Small intestine (tissue), 7 donors: ENCODE results near the gene PROX2. TPM values are rescaled to one million over a fixed set of nuclear protein-coding genes. Genes with fewer than 3 reads are reported as not detected.

Experiments
- DNase-seq, 2 donors: peaks; one replicate each; pipeline versions ENCODE4 v3.0.0 to v3.0.0-alpha.2; 2013
- FAIRE-seq: peaks from 2 replicates; lab custom pipeline; 2012; peaks lifted over from hg19 to GRCh38; lab: Jason Lieb, UNC
- H3K27ac ChIP-seq, 3 donors: one replicate each; pipeline ENCODE4 v1.5.1; 2013; ENCODE audit warnings: low read length in 2 of 3, mild to moderate bottlenecking in 2 of 3, control low read depth in 1 of 3, inconsistent platforms in 1 of 3, low read depth in 1 of 3, moderate library complexity in 1 of 3
- H3K27me3 ChIP-seq, 3 donors: one replicate each; pipeline ENCODE4 v1.6.1; 2013; ENCODE audit warnings: low read length in 3 of 3, inconsistent platforms in 1 of 3; ENCODE audit not compliant: control insufficient read depth in 3 of 3, insufficient read depth in 3 of 3
- H3K36me3 ChIP-seq, 3 donors: one replicate each; pipeline ENCODE4 v1.6.1; 2013; ENCODE audit warnings: low read length in 3 of 3, inconsistent platforms in 1 of 3, low read depth in 1 of 3, mild to moderate bottlenecking in 1 of 3, moderate library complexity in 1 of 3; ENCODE audit not compliant: control insufficient read depth in 3 of 3, insufficient read depth in 2 of 3
- H3K4me1 ChIP-seq, 3 donors: one replicate each; pipeline ENCODE4 v1.6.1; 2013; ENCODE audit warnings: low read length in 2 of 3, inconsistent platforms in 1 of 3, low read depth in 1 of 3, mild to moderate bottlenecking in 1 of 3, moderate library complexity in 1 of 3; ENCODE audit not compliant: control insufficient read depth in 3 of 3, insufficient read depth in 2 of 3
- H3K4me3 ChIP-seq, 3 donors: one replicate each; pipeline ENCODE4 v1.5.1; 2013; ENCODE audit warnings: low read length in 3 of 3, control low read depth in 1 of 3, inconsistent platforms in 1 of 3, low read depth in 1 of 3, mild to moderate bottlenecking in 1 of 3, moderate library complexity in 1 of 3
- H3K9me3 ChIP-seq, 2 donors: one replicate each; pipeline ENCODE4 v1.6.1; 2013; ENCODE audit warnings: low read depth in 1 of 2, low read length in 1 of 2; ENCODE audit not compliant: control insufficient read depth in 2 of 2, insufficient read depth in 1 of 2
- WGBS, 3 donors: extraction: QIAGEN DNeasy Blood & Tissue Kit; methylation state at CpG; one replicate each; pipeline ENCODE4 v1.1.7; 2013; 5-methylcytosine and 5-hydroxymethylcytosine counted together
- polyA plus RNA-seq, 4 donors: library from polyadenylated mRNA; stranded (reverse) in 3 of 4; unstranded in 1 of 4; fragments of 200-250 nt in 3 of 4; fragments of 120-200 nt in 1 of 4; gene quantifications; one replicate each; pipeline versions ENCODE4 v1.2.1 to v1.2.3, GENCODE V29; 2013
- donor health status: healthy with polysubstance abuse.
- donor health status: control.
- donor health status: control.
- donor health status: Bipolar disorder and iron deficiency.
- donor health status: healthy.

Gene PROX2
- polyA plus RNA-seq, 4 donors = 1.1 TPM; not detected in 3

DNA sequence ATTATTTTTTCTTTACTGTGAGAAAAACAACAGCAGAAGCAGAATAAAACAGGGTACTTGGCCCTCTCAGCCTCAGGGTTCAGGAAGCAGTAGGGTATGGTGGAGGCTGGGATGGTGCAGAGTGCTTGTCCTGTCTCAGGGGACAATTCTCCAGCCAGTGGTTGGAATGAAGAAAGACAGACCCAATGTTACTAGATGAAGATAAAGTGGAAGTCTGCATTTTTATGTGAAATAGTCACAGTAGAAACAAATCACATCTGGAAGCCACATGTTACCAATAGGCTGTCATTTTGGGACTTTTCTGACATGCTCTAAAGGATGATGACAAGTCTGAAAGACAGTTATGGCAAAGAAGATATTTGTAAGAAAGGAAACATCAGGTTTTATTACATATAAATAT is 32.3 kb downstream of the PROX2 start:
- H3K4me3 ChIP-seq = no peak overlapping the region
- H3K9me3 ChIP-seq = no peaks in the 10 kb centered on the region
- peaks cover 0 to 3% (median 2%) of the 10 kb centered on the region in 3 donors for H3K36me3 ChIP-seq
- no peaks in the 10 kb centered on the region for H3K4me1 ChIP-seq
- H3K27ac ChIP-seq = no peak overlapping the region
- FAIRE-seq (no peak), DNase-seq (no peak)
- H3K27me3 ChIP-seq = no peaks in the 10 kb centered on the region

DNA sequence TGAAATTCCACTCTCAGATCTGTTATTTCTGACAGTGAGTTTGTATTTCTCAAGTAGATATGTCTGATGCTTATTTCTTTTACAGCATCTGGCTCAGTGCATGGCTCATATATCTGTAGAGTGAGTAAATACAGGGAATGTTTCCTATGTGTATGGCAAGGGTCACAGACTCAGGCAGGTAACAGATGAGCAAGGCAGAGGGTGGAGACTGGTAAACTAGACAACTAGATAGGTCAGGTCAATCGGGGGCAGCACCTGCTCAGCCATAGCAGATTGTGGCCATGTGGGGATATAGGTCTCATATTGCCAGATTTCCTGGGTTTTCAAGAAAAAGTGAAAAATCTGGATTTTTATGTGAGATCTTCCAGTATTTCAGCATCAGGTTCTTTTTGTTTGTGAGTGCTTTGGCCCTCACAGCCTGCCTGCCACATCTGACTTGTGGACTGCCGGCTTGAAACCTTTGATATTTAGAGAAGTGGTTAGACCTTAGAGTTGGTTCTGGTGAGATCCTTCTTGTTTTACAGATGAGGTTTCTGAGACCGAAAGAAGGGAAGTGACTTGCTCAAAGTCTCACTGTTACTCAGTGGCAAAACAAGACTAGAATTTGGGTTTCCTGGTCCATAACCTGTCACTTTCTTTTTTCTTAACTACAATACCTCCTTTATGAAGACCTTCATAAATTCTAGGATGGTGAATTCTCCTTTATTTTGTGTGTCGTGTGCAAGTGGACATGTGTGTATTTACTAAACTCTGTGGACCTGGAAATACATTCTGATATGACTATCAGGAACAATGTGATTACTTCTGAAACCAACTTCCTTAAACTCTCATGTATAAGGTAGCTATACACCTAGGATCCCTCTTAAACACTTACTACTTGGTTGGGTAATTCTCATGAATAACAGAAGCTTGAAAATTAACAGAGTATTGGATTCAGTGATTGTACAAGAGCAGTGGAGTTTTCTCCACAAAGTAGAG is 34.4 kb downstream of the PROX2 start:
- peaks cover 0 to 3% (median 2%) of the 10 kb centered on the region in 3 donors for H3K36me3 ChIP-seq

DNA sequence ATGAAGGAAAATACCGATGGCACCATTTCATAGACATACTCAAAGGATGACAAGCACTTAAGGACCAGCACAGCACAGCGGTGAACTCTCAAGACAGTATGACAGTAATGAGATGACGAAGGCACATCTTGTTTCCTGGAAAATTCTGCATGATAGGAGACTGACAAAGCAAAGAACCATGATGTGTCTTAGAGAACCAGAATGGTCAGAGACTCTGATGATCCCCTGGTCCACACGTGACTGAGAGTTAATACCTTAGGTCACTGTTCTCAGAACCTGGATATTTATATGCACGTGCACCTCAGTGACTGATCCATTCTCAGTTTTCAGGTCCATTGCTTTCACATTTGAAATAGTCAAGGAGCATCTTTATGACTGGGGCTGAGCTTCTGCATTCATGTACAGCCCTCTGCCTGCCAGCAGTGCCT is 35.3 kb downstream of the PROX2 start:
- DNase-seq (no peak), FAIRE-seq (no peak)
- 79 to 85% (median 85%) methylated on average over 5 of the region's 5 CpGs for WGBS, 3 donors
- no peak overlapping the region for H3K4me3 ChIP-seq
- H3K27me3 ChIP-seq = no peaks in the 10 kb centered on the region
- peaks cover 0 to 6% (median 2%) of the 10 kb centered on the region in 3 donors for H3K36me3 ChIP-seq
- peak overlapping the region in 1 of 3 donors; percentile 62 for H3K27ac ChIP-seq
- no peaks in the 10 kb centered on the region for H3K4me1 ChIP-seq
- no peaks in the 10 kb centered on the region for H3K9me3 ChIP-seq

More for the DNA sequence above, 34.4 kb downstream of the PROX2 start:
- H3K4me3 ChIP-seq = no peak overlapping the region
- WGBS, 3 donors = 74 to 81% (median 80%) methylated on average over 4 of the region's 4 CpGs
- H3K9me3 ChIP-seq = no peaks in the 10 kb centered on the region
- no peaks in the 10 kb centered on the region for H3K4me1 ChIP-seq
- no peaks in the 10 kb centered on the region for H3K27me3 ChIP-seq
- FAIRE-seq (no peak), DNase-seq (no peak)
- peak overlapping the region in 2 of 3 donors; percentile 41 to 59 for H3K27ac ChIP-seq

DNA sequence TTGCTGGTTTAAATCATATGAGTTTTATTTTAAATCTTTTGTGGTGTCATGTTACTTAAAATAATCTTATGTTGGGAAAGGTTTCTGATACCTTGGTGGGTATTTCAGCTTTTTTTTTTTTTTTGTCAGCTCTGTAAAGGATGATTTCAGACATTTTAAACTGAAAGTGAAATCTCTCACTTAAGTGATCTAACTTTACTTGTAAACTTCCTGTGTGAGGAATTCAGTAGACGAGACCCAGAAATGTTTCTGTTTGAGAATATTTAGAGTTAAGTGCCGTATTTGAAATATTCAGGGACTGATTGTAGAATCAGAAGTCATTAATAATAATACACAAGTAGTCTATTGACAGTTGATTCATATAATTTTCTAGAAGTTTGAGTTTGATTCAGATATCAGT is 37.8 kb downstream of the PROX2 start:
- DNase-seq = peak in 1 of 2 donors; percentile 15

DNA sequence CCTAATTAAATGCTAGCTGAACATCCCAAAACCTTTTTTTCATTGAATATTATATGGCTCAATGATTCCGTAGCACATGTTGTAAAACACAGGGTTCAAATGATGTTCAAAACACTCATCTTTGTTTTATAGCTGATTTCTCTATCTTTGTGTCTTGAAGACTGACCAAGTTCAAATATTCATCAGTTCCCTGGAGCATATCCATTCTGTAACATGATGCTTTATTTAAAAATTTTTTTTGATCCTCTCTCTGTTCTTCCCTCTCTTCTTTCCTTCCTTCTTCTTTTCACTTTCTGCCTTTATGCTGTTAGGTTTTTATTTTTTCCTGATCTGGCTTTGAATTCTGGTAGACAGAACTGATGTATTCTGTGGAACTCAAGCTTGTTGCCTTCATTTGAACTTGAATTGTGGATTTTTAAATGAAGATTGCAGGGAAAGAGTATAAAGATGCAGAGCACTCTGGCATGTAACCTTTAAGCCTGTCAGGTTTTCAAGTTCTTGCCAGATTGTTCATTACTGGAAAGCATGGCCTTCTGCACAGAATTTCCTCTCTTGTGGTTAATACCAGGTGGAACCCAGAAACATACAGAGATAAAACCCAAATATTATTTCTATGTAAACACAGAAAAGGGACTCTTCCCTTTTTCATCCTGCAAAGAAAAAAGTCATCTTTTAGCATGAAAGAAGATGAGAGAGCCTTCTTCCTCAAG is 39.5 kb downstream of the PROX2 start:
- WGBS, 3 donors = 79 to 95% (median 93%) methylated on average over 1 of the region's 1 CpG
- DNase-seq = no peak
- Histone ChIP-seq H3K4me3 (no peak overlapping the region), H3K36me3 (peaks cover 0 to 12% (median 2%) of the 10 kb centered on the region in 3 donors), H3K27me3 (no peaks in the 10 kb centered on the region), H3K9me3 (no peaks in the 10 kb centered on the region), H3K4me1 (no peaks in the 10 kb centered on the region), H3K27ac (peak overlapping the region in 1 of 3 donors; percentile 17)
- no peak for FAIRE-seq

More for the DNA sequence above, 37.8 kb downstream of the PROX2 start:
- 27 to 74% (median 51%) methylated on average over 2 of the region's 2 CpGs for WGBS, 3 donors
- Histone ChIP-seq H3K4me1 (no peaks in the 10 kb centered on the region), H3K36me3 (peaks cover 0 to 10% (median 2%) of the 10 kb centered on the region in 3 donors), H3K27me3 (no peaks in the 10 kb centered on the region), H3K27ac (no peak overlapping the region), H3K4me3 (no peak overlapping the region), H3K9me3 (no peaks in the 10 kb centered on the region)
- no peak for FAIRE-seq

DNA sequence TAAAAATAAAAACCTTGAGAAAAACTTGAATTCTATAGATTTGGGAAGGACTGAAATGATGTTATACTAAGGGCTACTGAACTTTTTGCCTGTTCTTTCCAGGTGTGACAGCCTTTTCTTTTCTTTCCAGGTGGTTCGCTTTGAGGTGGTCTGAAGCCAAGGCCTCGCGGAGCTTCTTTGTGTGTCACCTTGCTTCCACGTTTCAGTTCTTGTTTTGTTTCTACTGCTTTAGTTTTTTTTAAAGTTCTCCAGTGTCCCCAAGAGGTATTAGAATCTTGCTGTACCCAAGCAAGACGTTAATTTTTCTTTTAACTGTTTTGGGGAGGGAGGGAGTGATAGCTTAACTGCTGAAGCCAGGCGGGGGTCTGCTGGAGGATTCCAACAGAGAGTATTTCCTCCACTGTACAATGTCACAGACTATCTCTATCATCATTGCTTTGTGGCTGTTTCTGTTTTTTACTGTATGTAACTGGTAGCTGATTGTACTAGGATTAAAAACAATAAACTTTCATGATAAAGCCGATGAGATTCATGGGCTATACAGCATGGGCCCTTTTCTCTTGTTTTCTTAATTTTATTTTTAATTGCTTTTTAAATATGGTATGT is 40.2 kb downstream of the PROX2 start:
- 79 to 88% (median 80%) methylated on average over 7 of the region's 7 CpGs for WGBS, 3 donors
- no peaks in the 10 kb centered on the region for H3K9me3 ChIP-seq
- no peak for FAIRE-seq
- H3K36me3 ChIP-seq = peaks cover 0 to 12% (median 1%) of the 10 kb centered on the region in 3 donors
- no peak overlapping the region for H3K4me3 ChIP-seq
- peak overlapping the region in 1 of 3 donors; percentile 22 for H3K27ac ChIP-seq
- no peaks in the 10 kb centered on the region for H3K4me1 ChIP-seq
- H3K27me3 ChIP-seq = no peaks in the 10 kb centered on the region
- DNase-seq = no peak

DNA sequence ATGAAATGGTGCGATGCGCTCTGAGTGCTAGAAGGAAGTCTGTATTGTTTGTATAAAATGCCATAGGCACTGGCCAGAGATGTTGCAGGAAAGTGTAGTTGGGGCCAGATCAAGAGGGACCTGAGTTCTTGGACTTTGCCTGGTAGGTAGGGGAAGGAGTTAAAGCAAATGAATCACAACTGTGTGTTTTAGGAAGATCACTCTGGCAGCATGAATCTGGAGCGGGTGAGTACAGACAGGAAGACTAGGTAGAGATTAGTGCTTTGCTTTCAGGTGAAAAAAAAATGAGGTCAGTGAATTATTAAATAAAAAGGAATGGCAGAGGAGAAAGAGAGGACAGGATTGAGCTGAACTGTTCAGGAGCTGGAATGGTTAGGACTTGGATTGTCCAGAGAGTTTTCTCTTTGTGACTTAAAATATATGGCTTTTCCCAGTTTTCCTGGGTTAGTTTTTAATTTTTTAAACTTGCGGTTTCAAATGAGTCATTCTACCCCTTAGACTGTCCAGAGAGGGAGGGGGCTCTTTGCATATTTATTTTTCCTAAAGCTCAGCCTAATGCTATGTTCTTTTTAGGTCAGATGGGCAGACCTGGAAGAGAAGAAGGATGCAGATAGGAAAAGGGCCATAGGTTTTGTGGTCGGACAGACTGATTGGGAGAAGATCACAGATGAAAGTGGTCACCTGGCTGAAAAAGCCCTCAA is 41.1 kb downstream of the PROX2 start:
- H3K36me3 ChIP-seq = peaks cover 0 to 16% (median 2%) of the 10 kb centered on the region in 3 donors
- H3K9me3 ChIP-seq = no peaks in the 10 kb centered on the region
- no peaks in the 10 kb centered on the region for H3K27me3 ChIP-seq
- no peaks in the 10 kb centered on the region for H3K4me1 ChIP-seq
- no peak overlapping the region for H3K4me3 ChIP-seq
- 71 to 88% (median 77%) methylated on average over 5 of the region's 5 CpGs for WGBS, 3 donors
- H3K27ac ChIP-seq = peak overlapping the region in 1 of 3 donors; percentile 27
- FAIRE-seq (no peak), DNase-seq (no peak)
